GM21381 (cell line): ENCODE data around the gene RAD51B.
"Not testable (repeated sequence)": the region's sequence is repeated elsewhere in the genome, so short reads cannot be mapped to it uniquely, and the experiment has no call there.

Experiments
- ATAC-seq: cut with Tn5 transposase; IDR thresholded peaks from one replicate; pipeline ENCODE4 v1.9.1; 2021; ENCODE audit warnings: mild to moderate bottlenecking, moderate library complexity; ENCODE audit not compliant: unreplicated experiment

RAD51B gene

GRCh38 chr14:68285421-68286179 is 466.0 kb downstream of the RAD51B start:
- ATAC-seq = no peak

- ATAC-seq = no peak
These were observed 467.1 kb downstream of the RAD51B start for GRCh38 chr14:68286667-68287066.

DNA sequence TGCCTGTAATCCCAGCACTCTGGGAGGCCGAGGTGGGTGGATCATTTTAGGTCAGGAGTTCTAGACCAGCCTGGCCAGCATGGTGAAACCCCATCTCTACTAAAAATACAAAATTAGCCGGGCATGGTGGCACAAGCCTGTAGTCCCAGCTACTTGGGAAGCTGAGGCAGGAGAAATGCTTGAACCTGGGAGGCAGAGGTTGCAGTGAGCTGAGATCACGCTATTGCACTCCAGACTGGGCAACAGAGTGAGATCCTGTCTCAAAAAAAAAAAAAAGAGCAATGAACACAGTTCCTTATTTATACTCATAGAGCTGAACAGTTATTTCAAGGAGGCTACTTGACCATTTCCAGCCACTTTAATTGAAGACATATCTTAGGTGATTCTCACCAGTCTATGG is 469.9 kb downstream of the RAD51B start:
- ATAC-seq = not testable (repeated sequence)

GRCh38 chr14:68291820-68292219 is 472.2 kb downstream of the RAD51B start:
- no peak for ATAC-seq

DNA sequence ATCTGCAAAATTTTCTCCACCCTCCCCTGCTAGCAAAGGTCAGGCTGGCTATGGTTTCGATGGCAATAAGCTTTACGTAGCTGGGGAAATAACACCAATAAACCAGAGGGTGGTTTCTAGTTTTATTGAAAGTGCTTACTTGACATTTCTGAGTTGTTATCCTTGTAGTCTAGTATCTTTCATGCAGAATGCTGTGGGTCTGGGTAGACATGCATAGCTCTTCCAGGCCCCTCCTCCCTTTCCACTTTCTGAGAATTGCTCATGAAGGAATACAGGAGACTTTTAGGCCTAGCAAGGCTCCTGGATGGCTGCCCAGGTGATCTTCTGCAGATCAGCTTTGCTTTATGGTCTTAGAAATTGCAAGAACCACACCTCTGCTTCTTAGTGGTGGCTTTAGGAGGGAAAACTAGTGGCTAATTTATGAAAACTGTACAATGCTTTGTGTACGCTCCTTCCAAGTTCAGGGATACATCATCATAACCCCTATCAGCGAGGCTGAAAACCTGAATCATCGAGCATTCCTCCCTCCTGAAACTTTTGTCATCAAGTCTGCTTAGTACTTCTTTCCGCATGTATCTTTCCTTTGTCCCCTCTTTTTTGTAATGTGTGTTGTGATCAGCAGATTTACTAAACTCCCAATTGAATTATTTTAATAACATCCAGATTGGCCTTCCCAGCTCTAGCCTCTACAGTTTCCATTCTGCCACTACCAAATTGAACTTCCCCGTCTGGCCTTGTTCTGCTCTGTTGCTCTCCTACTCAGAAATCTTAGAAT is 473.0 kb downstream of the RAD51B start:
- no peak for ATAC-seq

- ATAC-seq = no peak
These were observed 473.8 kb downstream of the RAD51B start for GRCh38 chr14:68293404-68293803.

- ATAC-seq = no peak
These were observed 475.8 kb downstream of the RAD51B start for GRCh38 chr14:68295316-68295816.

- no peak for ATAC-seq
These were observed 477.5 kb downstream of the RAD51B start for GRCh38 chr14:68297039-68297438.

DNA sequence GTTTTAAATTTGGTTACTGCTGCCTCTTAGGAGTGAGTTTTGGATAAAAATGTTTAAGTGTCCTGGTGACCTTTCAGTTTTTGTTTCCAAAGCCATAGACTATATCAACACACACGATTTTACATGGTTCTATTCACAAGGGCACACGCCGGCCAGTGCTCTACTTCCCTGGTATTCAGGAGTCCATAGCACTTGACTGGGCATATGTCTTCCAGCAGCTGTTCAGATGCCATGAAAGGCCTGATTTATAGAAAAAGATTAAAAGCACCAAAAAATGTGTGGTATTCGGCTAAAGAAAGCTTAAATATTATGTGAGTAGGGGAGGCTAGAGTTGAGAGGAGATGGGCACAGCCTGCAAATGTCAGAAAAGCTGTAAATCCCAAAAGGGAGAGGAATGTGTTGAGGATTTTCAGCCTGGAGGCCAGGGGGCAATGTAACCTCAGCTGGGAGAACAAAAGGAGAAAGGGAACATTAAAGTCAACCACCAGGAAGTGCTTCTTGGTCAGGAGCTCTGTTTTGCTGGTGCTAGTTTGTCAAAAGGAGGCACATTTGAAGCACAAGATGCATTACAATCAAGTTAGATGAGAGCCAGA is 478.4 kb downstream of the RAD51B start:
- ATAC-seq = no peak

GRCh38 chr14:68300608-68301007 is 481.0 kb downstream of the RAD51B start:
- ATAC-seq = no peak

DNA sequence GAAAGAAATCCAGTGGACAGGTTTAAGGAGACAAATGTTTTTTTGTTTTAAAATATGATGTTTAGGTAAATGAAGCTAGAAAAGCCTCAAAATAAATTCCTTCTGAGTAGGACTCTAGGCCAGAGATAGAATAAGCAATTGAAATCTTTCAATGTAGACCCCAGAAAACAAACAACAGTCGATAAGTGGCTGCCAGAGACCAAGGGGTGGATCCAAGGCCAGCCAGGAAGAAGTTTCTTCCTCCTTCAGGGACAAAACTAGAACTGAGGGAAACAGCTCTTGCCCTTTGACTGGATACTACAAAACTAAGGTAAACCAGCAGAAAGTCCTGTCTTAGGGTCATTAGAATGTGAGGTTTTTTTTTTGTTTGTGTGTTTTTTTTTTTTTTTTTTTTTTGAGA is 481.6 kb downstream of the RAD51B start:
- ATAC-seq = no peak

- ATAC-seq = not testable (repeated sequence)
These were observed 483.4 kb downstream of the RAD51B start for GRCh38 chr14:68302938-68303337.

DNA sequence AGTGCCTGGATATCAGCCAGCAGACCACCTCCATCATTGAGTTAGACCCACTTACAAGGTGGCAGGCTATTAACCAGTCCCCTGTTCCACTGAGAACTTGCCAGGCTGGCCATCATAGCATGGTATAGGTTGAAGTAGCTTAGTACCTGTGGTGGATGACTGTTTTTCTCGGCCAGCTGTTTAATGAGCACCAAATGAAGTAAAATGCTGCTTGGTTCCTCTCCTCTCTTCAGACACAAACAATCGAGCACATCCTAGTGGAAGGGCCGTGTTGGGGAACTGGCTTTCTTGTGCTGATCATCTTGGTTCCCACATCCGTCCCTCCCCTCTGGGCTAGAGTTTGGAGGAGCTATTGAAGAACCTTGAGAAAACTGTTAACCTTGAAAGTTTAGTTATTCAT is 486.2 kb downstream of the RAD51B start:
- ATAC-seq = peak; percentile 34

DNA sequence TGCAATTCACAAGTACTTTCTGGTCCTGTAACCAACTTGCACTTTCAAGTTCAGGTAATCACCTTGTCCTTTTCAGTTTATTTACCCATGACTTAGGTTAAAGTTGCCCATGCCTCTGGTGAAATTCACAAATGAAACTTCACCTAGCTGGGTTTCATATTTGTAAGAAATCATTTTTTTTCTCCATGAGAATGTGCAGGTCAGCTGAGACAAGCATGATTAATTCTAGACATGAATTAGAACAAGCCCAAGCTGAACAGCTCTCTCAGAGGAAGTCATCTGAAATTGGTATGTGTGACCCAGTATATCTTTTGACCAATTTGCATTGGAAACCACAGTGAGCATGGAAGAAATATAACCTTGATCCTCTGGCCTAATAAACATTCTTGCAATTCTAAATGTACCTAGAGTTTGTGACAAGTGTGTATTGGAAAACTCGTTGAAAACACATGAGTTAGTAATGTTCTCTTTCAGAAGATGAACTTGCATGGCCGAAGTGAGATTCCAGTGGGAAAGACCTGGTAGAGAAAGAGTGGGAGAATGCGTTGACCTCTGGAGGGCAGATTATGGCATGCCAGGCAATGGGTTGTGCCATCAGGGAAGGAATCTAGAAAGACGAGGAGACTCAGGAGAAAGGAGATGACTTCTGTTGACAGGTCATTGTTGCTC is 486.8 kb downstream of the RAD51B start:
- ATAC-seq = peak; percentile 70

- ATAC-seq = no peak
These were observed 487.6 kb downstream of the RAD51B start for GRCh38 chr14:68306934-68307789.

- ATAC-seq = no peak
These were observed 488.2 kb downstream of the RAD51B start for GRCh38 chr14:68307790-68308168.

- no peak for ATAC-seq
These were observed 489.3 kb downstream of the RAD51B start for GRCh38 chr14:68308726-68309520.

- no peak for ATAC-seq
These were observed 490.0 kb downstream of the RAD51B start for GRCh38 chr14:68309616-68310015.

- no peak for ATAC-seq
These were observed 492.7 kb downstream of the RAD51B start for GRCh38 chr14:68312300-68312699.
